SH-SY5Y (cell line): ENCODE data around the gene ITGB2.

ENCODE experiments used
- GATA2 ChIP-seq: IDR thresholded peaks from 2 replicates; pipeline ENCODE4 v1.6.1; 2011; ENCODE audit warnings: mild to moderate bottlenecking, low read depth, low read length
- GATA3 ChIP-seq: IDR thresholded peaks from 2 replicates; pipeline ENCODE4 v1.6.1; 2011; ENCODE audit warnings: low read depth, mild to moderate bottlenecking, low read length, moderate library complexity

DNA sequence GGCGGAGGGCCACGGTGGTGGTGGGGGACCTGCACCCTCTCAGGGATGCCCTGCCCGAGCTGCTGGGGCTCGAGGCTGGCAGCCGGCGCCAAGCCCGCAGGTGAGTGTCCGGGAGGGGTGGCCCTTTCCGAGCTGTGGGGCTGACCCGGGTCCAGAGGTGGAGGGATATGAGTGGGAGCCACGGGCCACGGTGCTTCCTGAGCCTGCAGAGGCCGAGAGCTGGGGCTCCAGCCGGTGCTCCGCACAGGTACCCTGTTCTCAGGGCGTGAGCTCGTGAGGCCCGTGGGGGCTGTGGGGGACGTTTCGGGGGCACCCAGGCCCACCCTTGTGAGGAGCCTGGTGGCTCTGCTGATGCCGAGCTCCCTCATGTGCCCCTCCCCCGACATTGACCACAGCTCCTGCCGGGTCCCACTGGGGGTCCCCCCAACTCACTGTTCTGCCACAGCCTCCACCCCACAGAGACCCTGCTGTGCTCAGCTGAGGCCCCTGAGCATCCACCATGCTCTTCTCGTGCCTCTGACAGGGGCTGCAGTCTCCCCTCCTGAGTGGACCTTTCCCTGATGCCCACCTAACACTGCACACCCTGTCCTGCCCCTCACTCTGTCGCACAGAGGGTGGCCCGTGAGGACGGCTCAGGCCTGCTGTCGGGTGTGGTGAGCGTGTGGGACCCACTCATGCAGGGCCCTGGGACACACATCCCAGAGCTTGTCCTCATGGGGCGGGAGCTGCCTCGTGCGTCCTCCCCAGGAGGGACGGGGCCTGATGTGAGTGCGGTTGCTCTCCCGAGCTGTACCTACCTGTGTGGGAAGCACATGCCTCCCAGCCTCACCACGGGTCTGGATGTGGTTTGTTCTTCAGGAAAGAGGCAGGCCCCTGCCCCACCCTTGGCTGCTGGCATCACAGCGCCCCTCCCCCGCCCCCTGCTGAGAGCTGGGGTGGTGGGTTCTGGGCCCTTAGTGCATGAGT is 46.7 kb upstream of the ITGB2 start:
- TF ChIP-seq GATA3 (no peak), GATA2 (no peak)
